Measurements from ENCODE around the gene NRN1. TPM values are rescaled to one million over a fixed set of nuclear protein-coding genes. Genes with fewer than 3 reads are reported as not detected.
A peak's percentile ranks its signal among the peaks of the same experiment; 100 is the strongest.

Gene NRN1
- total RNA-seq, 2 donors from 2014 or later, result 0.99 to 4.4 TPM

- no peak for TF ChIP-seq CTCF (IDR thresholded peaks at IDR 0.05)
- TF ChIP-seq POLR2A (IDR thresholded peaks at IDR 0.05), result no peak
- H3K4me3 ChIP-seq, result no peak overlapping the region
- peaks cover 0 to 17% of the 10 kb centered on the region in 2 donors for H3K27me3 ChIP-seq
- DNase-seq (no peak), ATAC-seq (no peak)
- WGBS, 2 donors, result 76 to 80% methylated on average over 4 of the region's 4 CpGs
- H3K36me3 ChIP-seq (replicated peaks in 1 of 2; ENCODE audit: insufficient read depth in 1 of 2, low read depth in 2 of 2), result no peaks in the 10 kb centered on the region
- intact Hi-C loops (cut with DNase I), result no loop called here
- peaks cover 4% of the 10 kb centered on the region for H3K4me1 ChIP-seq
- no peaks in the 10 kb centered on the region for H3K9me3 ChIP-seq
- H3K27ac ChIP-seq, result no peak overlapping the region
Observed at GRCh38 chr6:5990786-5991185, 15.9 kb downstream of the NRN1 start.

- Histone ChIP-seq H3K4me3 (no peak overlapping the region), H3K36me3 (replicated peaks in 1 of 2; ENCODE audit: insufficient read depth in 1 of 2, low read depth in 2 of 2) (no peaks in the 10 kb centered on the region), H3K9me3 (no peaks in the 10 kb centered on the region), H3K27ac (no peak overlapping the region), H3K4me1 (no peaks in the 10 kb centered on the region), H3K27me3 (peaks cover 0 to 1% of the 10 kb centered on the region in 2 donors)
- DNase-seq (peak in 1 of 4 donors; percentile 57), ATAC-seq (no peak)
- WGBS, 2 donors, result 80 to 84% methylated on average over 5 of the region's 5 CpGs
- intact Hi-C loops (cut with DNase I), result no loop called here
- TF ChIP-seq POLR2A (IDR thresholded peaks at IDR 0.05) (no peak), CTCF (IDR thresholded peaks at IDR 0.05) (no peak)
Observed at GRCh38 chr6:5989141-5989723, 17.5 kb downstream of the NRN1 start.

- WGBS, 2 donors, result 28 to 53% methylated on average over 2 of the region's 2 CpGs
- ATAC-seq, result no peak
Observed at GRCh38 chr6:5986861-5987260, 19.9 kb downstream of the NRN1 start.

GRCh38 chr6:5984150-5985089, 22.3 kb downstream of the NRN1 start:
- Histone ChIP-seq H3K27me3 (no peaks in the 10 kb centered on the region), H3K27ac (no peak overlapping the region), H3K9me3 (no peaks in the 10 kb centered on the region), H3K4me1 (no peaks in the 10 kb centered on the region), H3K36me3 (replicated peaks in 1 of 2; ENCODE audit: insufficient read depth in 1 of 2, low read depth in 2 of 2) (no peaks in the 10 kb centered on the region), H3K4me3 (no peak overlapping the region)
- ATAC-seq, result no peak
- TF ChIP-seq CTCF (IDR thresholded peaks at IDR 0.05) (no peak), POLR2A (IDR thresholded peaks at IDR 0.05) (no peak)
- 69 to 73% methylated on average over 7 of the region's 7 CpGs for WGBS, 2 donors
- DNase-seq, result no peak
- intact Hi-C loops (cut with DNase I), result no loop called here

More at GRCh38 chr6:5986861-5987260, 19.9 kb downstream of the NRN1 start:
- Histone ChIP-seq H3K36me3 (replicated peaks in 1 of 2; ENCODE audit: insufficient read depth in 1 of 2, low read depth in 2 of 2) (no peaks in the 10 kb centered on the region), H3K27me3 (no peaks in the 10 kb centered on the region), H3K27ac (no peak overlapping the region), H3K4me3 (no peak overlapping the region), H3K9me3 (no peaks in the 10 kb centered on the region), H3K4me1 (no peaks in the 10 kb centered on the region)
- intact Hi-C loops (cut with DNase I), result no loop called here
- TF ChIP-seq POLR2A (IDR thresholded peaks at IDR 0.05) (no peak), CTCF (IDR thresholded peaks at IDR 0.05) (no peak)
- DNase-seq, result no peak

Data from body of pancreas (tissue), 4 donors.